BLaER1 (cell line): ENCODE results near the gene KIRREL3.

Experiments
- H3K27ac ChIP-seq: shearing (Covaris generic); formaldehyde crosslinking; 2 replicates; pipeline ENCODE4 v1.8.1; 2022
- H3K27me3 ChIP-seq: shearing (Covaris generic); formaldehyde crosslinking; 2 replicates; pipeline ENCODE4 v1.8.1; 2022
- H3K36me3 ChIP-seq: shearing (Covaris generic); formaldehyde crosslinking; 2 replicates; pipeline ENCODE4 v1.8.1; 2022
- H3K4me1 ChIP-seq: shearing (Covaris generic); formaldehyde crosslinking; 2 replicates; pipeline ENCODE4 v1.8.1; 2022
- H3K4me2 ChIP-seq: shearing (Covaris generic); formaldehyde crosslinking; 2 replicates; pipeline ENCODE4 v1.8.1; 2022
- H3K4me3 ChIP-seq: shearing (Covaris generic); formaldehyde crosslinking; 2 replicates; pipeline ENCODE4 v1.8.1; 2022
- H3K9ac ChIP-seq: shearing (Covaris generic); formaldehyde crosslinking; 2 replicates; pipeline ENCODE4 v1.8.1; 2022
- H3K9me3 ChIP-seq: shearing (Covaris generic); formaldehyde crosslinking; 2 replicates; pipeline ENCODE4 v1.8.1; 2022
- H4K20me1 ChIP-seq: shearing (Covaris generic); formaldehyde crosslinking; 2 replicates; pipeline ENCODE4 v1.8.1; 2022
- Cebpa-rat ChIP-seq: shearing (Covaris generic); IDR thresholded peaks from 2 replicates; pipeline ENCODE4 v1.8.1; 2022

The KIRREL3 gene

DNA sequence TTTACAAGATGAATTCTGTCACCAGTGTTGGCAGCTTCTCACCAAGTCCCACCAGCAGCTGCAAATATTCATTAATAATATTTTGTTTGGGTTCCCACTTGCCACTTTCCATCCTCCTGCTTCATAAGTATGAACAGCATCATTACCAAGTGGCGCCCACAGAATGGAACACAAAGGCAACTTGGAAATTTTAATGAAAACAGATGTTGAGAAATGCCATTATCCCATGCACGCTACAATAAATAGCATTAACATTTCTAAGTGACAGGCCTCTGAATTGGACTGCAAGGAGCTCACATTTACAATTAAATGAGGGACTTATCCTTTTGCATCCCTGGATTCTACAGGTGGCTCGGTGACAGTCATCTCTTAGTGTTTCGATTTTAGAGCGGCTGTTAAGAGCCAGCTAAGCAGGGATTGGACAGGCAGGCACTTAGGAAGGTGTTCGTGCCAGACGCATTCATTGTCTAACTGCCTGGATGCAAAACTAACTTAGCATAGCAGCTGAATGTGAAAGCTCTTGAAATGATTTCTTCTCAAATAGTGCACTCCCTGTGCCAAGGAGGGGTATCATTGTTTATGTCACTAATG, 170.3 kb downstream of the KIRREL3 start:
- Histone ChIP-seq H3K36me3 (no peaks in the 10 kb centered on the region), H3K4me2 (no peak overlapping the region), H3K27ac (no peak overlapping the region), H3K4me3 (no peak overlapping the region), H3K27me3 (no peaks in the 10 kb centered on the region), H4K20me1 (no peaks in the 10 kb centered on the region), H3K9me3 (no peaks in the 10 kb centered on the region), H3K9ac (no peak overlapping the region), H3K4me1 (no peaks in the 10 kb centered on the region)
- no peak for TF ChIP-seq Cebpa-rat

GRCh38 chr11:126829716-126830115, 170.9 kb downstream of the KIRREL3 start:
- no peaks in the 10 kb centered on the region for H3K9me3 ChIP-seq
- H3K27me3 ChIP-seq, result no peaks in the 10 kb centered on the region
- no peaks in the 10 kb centered on the region for H4K20me1 ChIP-seq
- no peak overlapping the region for H3K4me3 ChIP-seq
- H3K4me1 ChIP-seq, result no peaks in the 10 kb centered on the region
- no peaks in the 10 kb centered on the region for H3K36me3 ChIP-seq
- no peak for TF ChIP-seq Cebpa-rat
- H3K27ac ChIP-seq, result no peak overlapping the region
- H3K4me2 ChIP-seq, result no peak overlapping the region
- H3K9ac ChIP-seq, result no peak overlapping the region

DNA sequence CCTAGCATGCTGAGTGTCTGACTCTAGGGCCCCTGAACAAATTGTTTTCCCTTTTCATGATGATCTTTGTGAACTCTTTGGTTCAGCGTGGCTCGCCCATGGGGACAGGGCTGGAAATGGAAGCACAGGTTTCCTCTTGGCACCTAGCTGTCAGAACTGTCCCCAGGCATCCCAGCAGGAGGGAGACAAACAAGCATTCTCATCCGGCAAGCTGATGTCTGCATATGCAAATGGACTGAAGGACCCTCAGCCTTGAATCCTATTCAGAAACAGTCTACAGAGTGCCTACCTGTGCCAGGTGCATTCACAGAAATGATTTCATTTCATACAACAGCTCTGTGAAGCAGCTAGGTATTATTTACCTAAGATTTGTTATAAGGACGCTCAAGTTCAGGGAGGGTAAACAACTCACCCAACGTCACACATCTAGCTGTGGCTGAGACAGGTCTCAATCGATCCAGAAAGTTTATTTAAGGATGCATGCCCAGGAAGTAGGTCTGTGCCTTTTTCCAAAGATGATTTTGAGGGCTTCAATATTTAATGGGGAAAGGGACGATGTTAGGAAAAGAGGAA, 176.4 kb downstream of the KIRREL3 start:
- Histone ChIP-seq H3K27ac (no peak overlapping the region), H3K9ac (no peak overlapping the region), H3K36me3 (no peaks in the 10 kb centered on the region), H3K4me3 (no peak overlapping the region), H3K9me3 (no peaks in the 10 kb centered on the region), H4K20me1 (no peaks in the 10 kb centered on the region), H3K4me1 (no peaks in the 10 kb centered on the region), H3K27me3 (no peaks in the 10 kb centered on the region), H3K4me2 (no peak overlapping the region)
- TF ChIP-seq Cebpa-rat, result no peak

DNA sequence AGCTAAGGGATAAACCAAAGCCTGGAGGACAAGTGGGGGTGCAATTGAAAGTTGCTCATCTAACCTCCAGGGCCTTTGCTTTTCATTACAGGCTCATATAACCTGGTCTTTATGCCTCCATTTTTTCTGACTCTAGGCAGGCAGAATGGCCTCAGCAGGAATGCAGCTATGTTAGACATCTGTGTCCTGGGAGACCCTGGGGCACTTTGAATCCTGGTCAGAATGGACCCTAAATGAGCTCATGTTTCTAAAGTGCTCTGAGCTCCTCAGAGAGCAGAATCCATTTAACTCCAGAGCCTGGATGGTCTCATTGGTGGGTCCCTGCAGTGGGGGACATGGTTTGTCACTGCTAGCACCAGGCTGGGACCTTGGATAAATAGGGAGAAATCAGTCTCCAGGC, 177.3 kb downstream of the KIRREL3 start:
- Histone ChIP-seq H3K4me2 (no peak overlapping the region), H3K9me3 (no peaks in the 10 kb centered on the region), H3K27ac (no peak overlapping the region), H3K27me3 (no peaks in the 10 kb centered on the region), H3K36me3 (no peaks in the 10 kb centered on the region), H3K4me1 (no peaks in the 10 kb centered on the region), H4K20me1 (no peaks in the 10 kb centered on the region), H3K4me3 (no peak overlapping the region), H3K9ac (no peak overlapping the region)
- no peak for TF ChIP-seq Cebpa-rat

DNA sequence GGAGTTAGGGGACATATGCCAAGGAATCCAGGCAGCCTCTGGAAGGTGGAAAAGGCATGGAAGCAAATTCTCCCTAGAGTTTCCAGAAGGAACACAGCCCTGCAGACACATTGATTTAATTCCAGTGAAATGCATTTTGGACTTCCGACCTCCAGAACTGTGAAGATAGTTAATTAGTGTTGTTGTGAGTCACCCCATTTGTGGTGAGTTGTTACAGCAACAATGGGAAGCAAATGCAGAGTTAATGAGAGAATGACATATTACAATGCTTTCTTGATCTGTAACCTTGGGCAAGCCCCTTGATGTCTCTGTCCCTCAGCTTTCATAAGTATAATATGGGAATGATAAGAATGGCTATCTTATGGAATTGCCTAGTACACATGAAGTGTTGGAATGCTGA, 178.7 kb downstream of the KIRREL3 start:
- Histone ChIP-seq H3K36me3 (no peaks in the 10 kb centered on the region), H3K27ac (no peak overlapping the region), H4K20me1 (no peaks in the 10 kb centered on the region), H3K4me1 (no peaks in the 10 kb centered on the region), H3K27me3 (no peaks in the 10 kb centered on the region), H3K4me2 (no peak overlapping the region), H3K9me3 (no peaks in the 10 kb centered on the region), H3K4me3 (no peak overlapping the region), H3K9ac (no peak overlapping the region)
- no peak for TF ChIP-seq Cebpa-rat

DNA sequence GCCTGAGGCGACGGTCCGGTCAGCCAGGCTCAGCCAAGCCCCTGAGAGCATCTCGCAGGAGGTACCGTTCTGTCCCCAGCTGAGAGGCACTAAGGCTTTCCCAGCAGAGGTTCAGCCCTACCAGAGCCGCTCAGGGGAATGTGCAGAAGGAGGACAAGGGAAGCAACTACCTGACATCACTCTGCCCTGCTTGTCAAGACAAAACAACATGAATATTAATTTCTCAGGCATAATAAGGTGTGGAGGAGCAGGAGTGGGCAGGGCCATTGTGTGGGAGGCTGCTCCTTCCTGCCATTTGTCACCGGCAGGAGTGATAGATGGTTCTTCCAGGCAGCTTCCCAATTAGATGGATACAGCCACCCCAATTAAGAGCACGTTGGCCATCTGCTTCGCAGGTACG, 181.4 kb downstream of the KIRREL3 start:
- Histone ChIP-seq H3K4me3 (no peak overlapping the region), H3K27me3 (no peaks in the 10 kb centered on the region), H3K9me3 (no peaks in the 10 kb centered on the region), H3K27ac (no peak overlapping the region), H3K36me3 (no peaks in the 10 kb centered on the region), H3K9ac (no peak overlapping the region), H4K20me1 (no peaks in the 10 kb centered on the region), H3K4me2 (no peak overlapping the region), H3K4me1 (no peaks in the 10 kb centered on the region)
- no peak for TF ChIP-seq Cebpa-rat

- Histone ChIP-seq H3K36me3 (no peaks in the 10 kb centered on the region), H3K9me3 (no peaks in the 10 kb centered on the region), H4K20me1 (no peaks in the 10 kb centered on the region), H3K27me3 (no peaks in the 10 kb centered on the region), H3K27ac (no peak overlapping the region), H3K4me3 (no peak overlapping the region), H3K4me1 (no peaks in the 10 kb centered on the region), H3K4me2 (no peak overlapping the region), H3K9ac (no peak overlapping the region)
- TF ChIP-seq Cebpa-rat, result no peak
These were observed 182.8 kb downstream of the KIRREL3 start for GRCh38 chr11:126817523-126818450.

GRCh38 chr11:126817096-126817495, 183.5 kb downstream of the KIRREL3 start:
- no peaks in the 10 kb centered on the region for H3K36me3 ChIP-seq
- no peaks in the 10 kb centered on the region for H4K20me1 ChIP-seq
- TF ChIP-seq Cebpa-rat, result no peak
- no peak overlapping the region for H3K9ac ChIP-seq
- no peaks in the 10 kb centered on the region for H3K9me3 ChIP-seq
- no peaks in the 10 kb centered on the region for H3K4me1 ChIP-seq
- no peak overlapping the region for H3K4me2 ChIP-seq
- no peak overlapping the region for H3K27ac ChIP-seq
- H3K27me3 ChIP-seq, result no peaks in the 10 kb centered on the region
- no peak overlapping the region for H3K4me3 ChIP-seq

DNA sequence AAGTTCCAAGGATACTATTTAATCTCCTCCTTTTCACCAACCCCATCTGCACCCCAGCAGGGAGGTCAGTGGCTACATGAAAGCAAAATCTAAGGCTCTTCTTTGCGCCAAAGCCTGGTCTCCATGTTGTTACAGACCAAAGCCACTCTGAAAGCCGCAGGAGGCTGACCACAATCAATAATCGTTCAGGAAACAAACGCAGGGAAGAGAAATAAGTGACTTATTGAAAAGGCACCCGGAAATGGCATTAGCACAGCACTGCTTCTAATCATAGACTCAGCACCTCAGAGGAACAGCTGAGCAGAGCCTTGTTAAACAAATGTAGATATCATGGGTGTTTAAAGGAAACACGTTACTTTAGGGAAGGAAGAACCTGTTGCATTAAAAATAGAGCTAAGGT, 183.9 kb downstream of the KIRREL3 start:
- H3K4me3 ChIP-seq, result no peak overlapping the region
- H3K9me3 ChIP-seq, result no peaks in the 10 kb centered on the region
- no peak overlapping the region for H3K9ac ChIP-seq
- no peak overlapping the region for H3K27ac ChIP-seq
- no peaks in the 10 kb centered on the region for H3K4me1 ChIP-seq
- no peaks in the 10 kb centered on the region for H4K20me1 ChIP-seq
- TF ChIP-seq Cebpa-rat, result no peak
- no peaks in the 10 kb centered on the region for H3K36me3 ChIP-seq
- H3K27me3 ChIP-seq, result no peaks in the 10 kb centered on the region
- no peak overlapping the region for H3K4me2 ChIP-seq

- H3K4me3 ChIP-seq, result no peak overlapping the region
- H3K27ac ChIP-seq, result no peak overlapping the region
- no peaks in the 10 kb centered on the region for H4K20me1 ChIP-seq
- H3K9ac ChIP-seq, result no peak overlapping the region
- H3K27me3 ChIP-seq, result no peaks in the 10 kb centered on the region
- no peaks in the 10 kb centered on the region for H3K4me1 ChIP-seq
- TF ChIP-seq Cebpa-rat, result no peak
- no peak overlapping the region for H3K4me2 ChIP-seq
- no peaks in the 10 kb centered on the region for H3K9me3 ChIP-seq
- no peaks in the 10 kb centered on the region for H3K36me3 ChIP-seq
These were observed 185.5 kb downstream of the KIRREL3 start for GRCh38 chr11:126815111-126815510.
